Measurements from ENCODE around the gene DIPK2B. TPM values are rescaled to one million over a fixed set of nuclear protein-coding genes. Genes with fewer than 3 reads are reported as not detected.

The DIPK2B gene
- total RNA-seq = 30.2 TPM

DNA sequence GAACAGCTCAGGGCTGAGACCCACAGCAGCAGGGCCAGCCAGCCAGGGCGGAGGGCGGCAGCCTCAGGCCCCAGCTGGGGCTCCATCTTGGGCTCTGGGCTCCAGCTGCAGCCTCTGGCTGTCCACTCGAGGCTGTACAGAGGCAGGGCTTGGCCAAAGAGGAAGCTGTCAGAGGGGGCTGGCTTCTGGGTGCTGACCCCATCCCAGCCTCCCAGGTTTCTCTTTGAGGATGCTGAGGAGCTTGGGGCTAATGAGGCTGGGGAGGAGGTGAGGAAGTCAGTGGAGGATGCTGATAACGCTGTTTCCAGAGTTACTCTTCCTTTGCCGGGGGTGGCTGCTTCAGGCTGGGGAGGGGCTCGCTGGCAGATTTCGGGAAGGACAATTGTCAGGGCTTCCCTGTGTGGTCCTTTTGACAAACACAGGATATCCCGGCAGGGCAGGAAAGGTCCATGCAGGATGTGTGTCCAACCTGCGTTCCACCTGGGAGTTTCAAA, at the start of gene DIPK2B:
TSS of gene DIPK2B (minus strand) at position 136 of the 494 bp plus-strand sequence. CDS start at position 86, 50 bp downstream.
- DNase-seq = peak; percentile 0

GRCh38 chrX:45240301-45240700, 39.6 kb upstream of the DIPK2B start:
- no peak for DNase-seq

DNA sequence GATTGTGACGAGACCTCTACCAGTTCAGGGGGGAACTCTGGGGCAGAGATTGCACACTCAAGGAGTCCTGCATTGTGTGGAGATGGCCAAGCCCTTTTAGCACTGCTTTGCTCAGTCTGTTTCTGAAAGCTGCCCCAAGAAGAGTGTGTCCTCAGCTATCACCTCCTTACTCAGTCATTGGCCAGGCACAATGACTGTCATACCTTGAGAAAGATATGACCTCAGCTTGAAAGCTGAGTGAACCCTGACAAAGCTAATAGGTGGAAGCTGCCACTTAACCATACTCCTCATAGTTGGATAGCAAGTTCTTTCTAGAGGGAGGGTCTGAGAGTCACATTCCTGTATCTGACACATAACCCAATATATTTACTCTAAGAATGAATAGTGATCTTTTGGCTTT, 37.8 kb upstream of the DIPK2B start:
- DNase-seq = no peak

GRCh38 chrX:45233531-45233930, 32.9 kb upstream of the DIPK2B start:
- DNase-seq = no peak

- DNase-seq = no peak
Measured at GRCh38 chrX:45232139-45232538, 31.5 kb upstream of the DIPK2B start.

DNA sequence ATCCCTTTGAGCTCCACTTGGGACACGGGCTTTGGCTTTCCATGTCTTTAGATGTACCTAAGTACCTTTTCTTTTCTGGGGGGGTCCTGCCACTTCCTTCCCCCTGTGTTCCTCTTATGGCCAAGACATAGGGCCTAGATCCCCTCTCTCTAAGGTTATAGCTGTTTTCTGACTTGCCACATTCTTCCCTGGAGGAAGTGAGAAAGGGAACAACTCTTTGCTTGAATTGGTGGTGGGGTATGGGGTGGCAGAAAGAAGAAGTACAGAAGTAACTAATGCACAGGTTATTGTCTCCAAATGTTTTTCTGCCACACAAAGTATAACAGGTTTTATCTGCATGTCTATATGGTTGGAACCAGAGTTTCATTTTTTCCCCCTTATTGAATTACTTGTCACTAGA, 29.7 kb upstream of the DIPK2B start:
- DNase-seq = no peak

DNA sequence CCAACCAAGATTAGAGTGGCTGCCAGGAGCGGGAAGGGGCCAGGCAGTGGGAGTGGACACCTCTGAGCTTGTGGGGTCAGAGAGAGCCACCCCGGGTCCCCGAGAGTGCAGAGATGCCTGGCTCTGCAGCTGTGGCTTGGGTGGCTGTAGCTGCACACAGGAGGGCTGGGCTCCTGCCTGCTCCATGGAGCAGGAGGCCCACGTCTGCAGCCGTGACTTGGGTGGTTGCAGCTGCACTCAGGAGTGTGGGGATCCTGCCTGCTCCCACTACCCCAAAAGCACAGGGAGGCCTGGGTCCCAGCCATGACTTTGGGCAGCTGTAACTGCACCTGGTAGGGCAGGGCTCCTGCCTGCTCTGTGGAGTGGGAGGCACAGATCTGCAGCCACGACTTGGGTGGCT, 28.7 kb upstream of the DIPK2B start:
- no peak for DNase-seq

DNA sequence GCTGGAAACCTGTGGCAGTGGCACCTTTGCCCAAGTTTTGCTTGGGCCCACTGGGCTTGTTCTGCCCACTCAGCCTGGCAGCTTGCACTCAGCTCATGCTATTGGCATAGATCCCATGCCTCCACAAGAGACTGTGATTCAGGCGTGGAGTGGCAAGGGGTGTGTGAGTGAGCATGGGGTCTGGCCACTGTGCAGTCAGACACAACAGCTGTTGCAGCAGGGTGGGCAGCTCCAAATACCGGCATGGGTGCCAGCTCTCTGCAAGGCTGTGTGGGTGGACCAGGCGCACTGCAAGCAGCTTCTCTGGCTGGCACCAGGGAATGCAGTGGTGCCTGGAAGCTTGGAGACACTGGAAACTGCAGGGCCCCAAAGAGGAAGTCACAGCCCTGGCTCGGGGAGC, 27.4 kb upstream of the DIPK2B start:
- DNase-seq = peak; percentile 4

DNA sequence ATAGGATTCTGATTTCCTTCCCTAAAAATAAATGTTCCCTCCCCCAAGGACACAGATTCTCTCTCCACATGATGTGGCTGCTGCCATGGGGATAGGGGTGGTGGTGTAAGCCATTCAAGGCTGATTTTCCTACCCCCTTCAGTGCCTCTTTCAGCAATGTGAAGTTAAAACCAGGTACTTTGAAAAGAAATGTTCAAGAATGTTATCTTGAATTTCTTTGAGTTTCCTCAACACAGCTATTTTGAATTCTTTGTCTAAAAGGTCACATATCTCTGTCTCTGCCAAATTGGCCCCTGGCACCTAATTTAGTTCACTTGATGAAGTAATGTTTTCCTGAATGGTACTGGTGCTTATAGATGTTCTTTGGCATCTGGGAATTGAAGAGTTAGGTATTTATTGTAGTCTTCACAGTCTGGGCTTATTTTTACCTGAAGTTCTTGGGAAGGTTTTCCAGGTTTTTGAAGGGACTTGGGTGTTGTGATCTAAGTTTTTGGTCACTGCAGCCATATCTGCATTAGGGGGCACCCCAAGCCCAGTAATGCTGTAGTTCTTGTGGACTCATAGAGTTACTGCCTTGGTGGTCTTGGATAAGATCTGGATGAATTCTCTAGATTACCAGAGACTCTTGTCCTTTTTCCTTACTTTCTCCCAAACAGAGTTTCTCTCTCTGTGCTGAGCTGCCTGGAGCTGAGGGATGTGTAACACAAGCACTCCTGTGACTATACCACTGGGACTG, 7.6 kb upstream of the DIPK2B start:
- DNase-seq = no peak

DNA sequence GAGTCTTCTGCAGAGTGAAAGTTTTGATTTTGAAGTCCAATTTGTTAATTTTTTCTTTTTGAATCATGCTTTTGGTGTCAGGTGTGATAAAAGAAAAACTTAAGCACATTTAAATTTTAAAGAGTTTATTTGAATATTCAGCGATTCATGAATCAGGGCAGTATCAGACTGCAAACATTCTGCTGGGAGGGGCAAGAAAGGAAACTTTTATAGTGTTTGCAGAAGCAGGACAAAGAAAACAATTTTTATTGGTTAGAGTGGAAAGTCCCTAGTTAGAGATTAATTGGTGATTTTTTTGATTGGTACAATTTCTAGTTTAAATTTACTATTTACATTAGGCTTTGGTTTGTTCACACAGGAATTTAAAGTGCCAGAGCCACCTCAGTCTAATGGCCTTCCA, 1.5 kb upstream of the DIPK2B start:
- no peak for DNase-seq

- DNase-seq = no peak
Measured at GRCh38 chrX:45198706-45199105, 2.0 kb downstream of the DIPK2B start.

- no peak for DNase-seq
Measured at GRCh38 chrX:45198301-45198700, 2.4 kb downstream of the DIPK2B start.

DNA sequence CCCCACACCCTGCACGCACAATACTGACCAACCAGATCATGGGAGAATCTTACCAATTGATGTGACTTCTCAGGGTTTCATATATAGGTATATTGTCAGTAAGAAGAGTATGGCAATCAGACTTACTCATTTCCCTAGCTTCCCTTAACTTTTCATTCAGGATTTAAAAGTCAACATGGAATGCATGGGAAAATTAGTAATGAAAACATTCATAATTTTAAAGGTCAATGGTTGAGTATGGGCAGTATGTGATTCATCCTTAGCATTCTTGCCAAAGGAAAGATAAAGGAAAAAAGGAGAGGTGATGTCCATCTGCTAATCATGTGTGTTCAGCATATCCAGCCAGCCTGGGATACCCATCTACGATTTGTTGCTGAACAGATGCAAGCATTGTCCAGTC, 4.0 kb downstream of the DIPK2B start:
- DNase-seq = no peak

DNA sequence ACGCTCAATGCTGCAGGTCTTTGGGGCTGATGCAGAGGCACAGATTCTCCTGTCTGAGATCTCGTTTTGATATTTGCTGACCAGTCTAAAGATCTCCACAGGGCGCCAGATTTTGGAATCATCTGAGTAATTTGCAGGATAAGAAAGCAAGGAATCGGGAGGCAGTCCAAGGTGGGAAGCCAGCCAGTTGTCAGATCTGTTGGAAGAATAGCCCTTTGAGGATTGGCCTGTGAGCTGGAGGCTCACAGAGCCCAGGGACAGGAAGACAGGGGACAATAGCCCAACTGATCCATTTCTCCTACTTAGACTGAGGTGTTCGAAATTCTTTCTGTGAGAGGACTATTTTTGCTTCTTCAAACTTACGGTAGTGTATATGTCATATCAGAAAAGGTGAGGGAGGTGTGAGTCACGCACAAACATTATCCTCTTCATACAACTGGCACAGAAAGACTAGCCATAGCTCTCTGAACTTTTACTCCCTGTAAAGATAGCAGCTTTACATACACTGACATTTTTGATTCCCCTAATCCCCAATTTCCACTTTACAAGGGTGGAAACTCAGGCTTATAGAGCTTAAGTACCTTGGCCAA, 8.8 kb downstream of the DIPK2B start:
- no peak for DNase-seq

DNA sequence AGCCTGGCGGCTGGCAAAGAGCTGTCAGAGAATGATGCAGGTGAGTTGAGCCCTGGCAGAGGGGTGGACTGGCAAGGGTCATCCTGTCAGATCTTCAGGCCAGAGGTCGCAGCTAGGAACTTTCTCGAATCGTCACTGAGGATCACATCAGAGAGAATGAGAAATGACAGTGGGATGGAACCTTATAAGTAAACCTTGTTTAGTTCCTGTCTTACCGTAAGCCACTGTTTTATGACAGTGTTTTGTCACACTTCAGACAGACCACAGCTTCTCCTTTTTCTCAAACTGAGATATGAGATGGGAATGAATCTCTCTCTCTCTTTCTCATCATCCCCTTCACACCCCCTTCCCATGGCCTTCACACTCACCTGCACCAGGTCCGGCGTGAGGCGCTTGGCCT, 9.3 kb downstream of the DIPK2B start:
- DNase-seq = no peak

DNA sequence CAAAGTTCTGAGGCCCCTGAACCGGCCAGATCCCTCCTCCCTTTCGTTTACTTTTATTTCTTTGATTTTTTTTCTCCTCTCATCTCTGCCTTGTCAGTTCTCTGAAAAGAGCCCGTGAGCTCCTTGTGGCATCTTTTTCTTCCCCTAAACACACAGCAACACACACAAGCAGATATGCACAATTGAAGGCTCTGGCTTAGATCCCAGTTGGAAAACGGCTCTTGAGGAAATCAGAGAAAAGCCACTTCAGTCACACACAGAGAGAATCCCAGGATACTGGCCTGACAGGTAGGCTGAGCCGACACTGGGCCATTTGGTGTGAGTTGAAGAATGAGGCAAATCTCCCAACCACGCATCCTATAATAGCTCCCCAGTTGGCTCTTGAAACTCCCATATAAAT, 12.9 kb downstream of the DIPK2B start:
- DNase-seq = no peak

GRCh38 chrX:45186643-45187026, 14.0 kb downstream of the DIPK2B start:
- no peak for DNase-seq

DNA sequence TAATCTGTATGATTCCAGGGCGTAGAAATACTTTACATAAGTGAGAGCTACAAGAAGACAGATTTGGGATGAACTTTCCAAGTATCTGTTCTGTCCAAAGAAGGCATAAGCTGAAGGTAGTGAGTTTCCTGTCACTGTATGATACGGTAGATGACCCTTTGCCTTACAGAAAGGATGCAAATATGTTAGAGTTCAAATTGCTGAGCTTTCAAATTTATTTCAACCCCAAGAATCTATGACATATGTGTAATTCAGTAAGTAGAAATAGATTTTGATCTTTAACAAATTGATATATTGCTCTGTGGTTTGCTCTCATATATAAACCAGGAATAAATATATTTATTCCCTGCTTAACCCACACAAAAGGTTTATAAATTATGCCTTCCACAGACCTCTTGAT, 16.5 kb downstream of the DIPK2B start:
- DNase-seq = no peak

DNA sequence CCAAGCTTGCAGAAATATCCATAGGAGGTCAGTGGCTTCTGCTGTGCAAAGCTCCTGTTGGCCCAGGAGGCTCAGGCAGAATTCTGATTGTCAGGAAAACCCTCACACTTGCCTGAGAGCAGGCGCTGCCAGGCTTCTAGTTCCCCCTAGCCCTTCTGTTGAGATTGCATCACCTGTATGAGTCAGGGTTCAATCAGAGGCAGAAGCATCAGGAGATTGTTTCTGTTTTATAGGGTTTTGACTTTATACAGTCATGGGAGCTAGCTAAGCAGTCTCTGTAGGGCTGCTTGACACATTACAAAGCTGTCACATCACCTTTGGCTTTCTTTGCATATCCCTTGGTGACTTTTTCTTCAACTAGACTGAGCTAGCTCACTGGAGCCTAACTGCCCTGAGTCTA, 27.8 kb downstream of the DIPK2B start:
- no peak for DNase-seq

DNA sequence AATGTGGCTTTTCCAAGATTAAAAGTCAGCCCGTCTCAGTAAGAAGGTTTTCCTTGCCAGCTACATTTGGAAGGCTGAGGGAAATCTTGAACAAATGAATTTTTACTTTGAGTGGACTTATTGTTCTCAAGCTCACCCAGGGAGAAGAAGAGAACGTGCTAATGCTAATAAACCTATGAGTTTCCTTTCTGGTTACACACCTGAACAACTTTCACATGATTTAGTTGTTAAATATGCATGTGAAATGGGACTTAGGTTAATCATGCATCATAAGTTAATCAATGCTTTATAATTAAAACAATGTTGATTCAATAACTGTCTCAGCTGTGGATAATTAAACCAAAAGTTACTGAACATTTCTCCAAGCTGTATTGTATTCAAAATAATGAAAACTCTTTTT, 33.9 kb downstream of the DIPK2B start:
- DNase-seq = no peak

GRCh38 chrX:45165726-45166125, 35.0 kb downstream of the DIPK2B start:
- DNase-seq = no peak

DNA sequence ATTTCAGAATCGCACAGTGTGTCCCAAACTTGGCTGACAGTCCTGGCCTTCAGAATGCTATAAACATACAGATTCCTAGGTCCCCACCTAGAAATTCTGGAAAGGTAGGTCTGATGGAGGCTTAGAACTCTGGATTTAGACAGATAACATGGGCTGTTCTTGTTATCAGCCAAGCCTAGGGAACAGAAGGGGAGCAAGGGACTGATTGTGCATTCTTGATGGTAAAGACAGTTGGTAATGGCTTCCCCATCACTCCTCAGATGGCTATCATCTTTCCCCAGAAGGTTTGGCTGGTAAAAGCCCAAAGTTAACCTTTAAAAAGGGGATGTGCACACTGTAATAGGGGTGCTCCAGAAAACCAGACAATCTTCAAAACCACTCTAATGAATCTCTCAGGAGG, 35.7 kb downstream of the DIPK2B start:
- DNase-seq = no peak

GRCh38 chrX:45164021-45164621, 36.6 kb downstream of the DIPK2B start:
- peak; percentile 1 for DNase-seq

- DNase-seq = no peak
Measured at GRCh38 chrX:45157647-45158046, 43.0 kb downstream of the DIPK2B start.
